SKM-1 (cell line): Measurements from ENCODE around the gene ICAM1.
"Not testable (repeated sequence)": the region's sequence is repeated elsewhere in the genome, so short reads cannot be mapped to it uniquely, and the experiment has no call there.

Source experiments
- DNase-seq: peaks from one replicate; lab custom pipeline; 2025; ENCODE audit not compliant: unreplicated experiment; lab: John Stamatoyannopoulos, UW

Gene ICAM1

DNA sequence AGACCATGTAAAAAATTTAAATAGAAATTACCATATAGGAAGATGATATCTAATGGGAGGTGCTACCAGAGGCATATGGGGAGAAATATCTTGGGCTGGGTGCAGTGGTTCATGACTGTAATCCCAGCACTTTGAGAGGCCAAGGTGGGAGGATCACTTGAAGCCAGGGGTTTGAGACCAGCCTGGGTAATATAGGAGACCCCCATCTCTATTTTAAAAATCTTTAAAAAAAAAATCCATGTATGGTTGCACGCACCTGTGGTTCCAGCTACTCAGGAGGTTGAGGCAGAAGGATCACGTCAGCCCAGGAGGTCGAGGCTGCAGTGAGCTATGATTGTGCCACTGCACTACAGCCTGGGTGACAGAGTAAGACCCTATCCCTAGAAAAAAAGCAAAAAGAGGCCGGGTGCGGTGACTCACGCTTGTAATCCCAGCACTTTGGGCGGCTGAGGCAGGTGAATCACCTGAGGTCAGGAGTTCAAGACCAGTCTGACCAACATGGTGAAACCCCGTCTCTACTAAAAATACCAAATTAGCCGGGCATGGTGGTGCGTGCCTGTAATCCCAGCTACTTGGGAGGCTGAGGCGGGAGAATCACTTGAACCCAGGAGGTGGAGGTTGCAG lies 29.0 kb upstream of the ICAM1 start:
- not testable (repeated sequence) for DNase-seq

DNA sequence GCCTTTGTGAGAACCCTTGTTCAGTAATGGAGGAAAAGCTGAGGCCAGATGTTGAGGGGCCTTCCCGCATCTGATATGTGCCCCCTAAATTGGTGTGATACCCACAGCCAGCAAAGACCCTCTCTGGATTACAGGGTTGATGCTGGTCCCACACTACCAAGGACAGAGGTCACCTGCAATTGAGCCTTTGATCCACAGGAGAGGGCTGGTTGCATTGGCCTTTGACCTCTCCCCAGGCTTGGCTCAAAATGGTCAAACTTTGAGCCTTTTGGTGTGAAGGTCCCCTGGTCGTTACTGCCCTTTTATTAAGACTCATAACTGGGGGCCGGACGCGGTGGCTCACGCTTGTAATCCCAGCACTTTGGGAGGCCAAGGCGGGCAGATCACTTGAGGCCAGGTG lies 27.3 kb upstream of the ICAM1 start:
- DNase-seq: no peak

DNA sequence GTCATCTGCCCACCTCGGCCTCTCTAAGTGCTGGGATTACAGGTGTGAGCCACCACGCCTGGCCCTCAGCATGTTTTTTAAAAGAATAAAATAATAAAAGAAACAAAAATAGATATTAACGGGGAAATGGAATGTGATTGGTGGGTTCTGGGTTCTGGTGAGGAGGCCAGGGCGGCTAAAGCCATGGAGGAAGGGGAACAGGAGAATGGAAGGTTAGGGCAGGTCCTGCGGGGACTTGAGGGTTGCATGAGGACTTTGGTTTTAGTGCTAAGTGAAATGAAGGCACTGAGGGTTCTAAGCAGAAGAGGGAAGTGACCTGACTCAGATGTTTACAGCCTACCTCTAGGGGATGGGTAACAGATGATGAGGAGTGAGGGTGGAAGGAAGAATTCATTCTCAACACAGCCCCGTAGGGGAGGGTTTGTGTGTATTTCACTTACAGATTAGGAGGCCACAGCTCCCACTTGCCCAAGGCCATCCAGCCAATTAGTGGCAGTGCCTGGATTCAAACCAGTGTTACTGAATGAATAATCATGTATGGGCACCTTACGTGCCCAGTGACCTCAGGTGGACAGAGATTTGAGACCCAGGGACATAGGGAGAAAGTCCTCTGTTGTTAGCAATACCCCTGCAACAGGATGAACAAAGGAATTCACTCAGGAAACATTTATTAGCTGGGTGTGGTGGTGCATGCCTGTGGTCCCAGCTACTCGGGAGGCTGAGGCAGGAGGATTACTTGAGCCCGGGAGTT lies 25.6 kb upstream of the ICAM1 start:
- DNase-seq: no peak

DNA sequence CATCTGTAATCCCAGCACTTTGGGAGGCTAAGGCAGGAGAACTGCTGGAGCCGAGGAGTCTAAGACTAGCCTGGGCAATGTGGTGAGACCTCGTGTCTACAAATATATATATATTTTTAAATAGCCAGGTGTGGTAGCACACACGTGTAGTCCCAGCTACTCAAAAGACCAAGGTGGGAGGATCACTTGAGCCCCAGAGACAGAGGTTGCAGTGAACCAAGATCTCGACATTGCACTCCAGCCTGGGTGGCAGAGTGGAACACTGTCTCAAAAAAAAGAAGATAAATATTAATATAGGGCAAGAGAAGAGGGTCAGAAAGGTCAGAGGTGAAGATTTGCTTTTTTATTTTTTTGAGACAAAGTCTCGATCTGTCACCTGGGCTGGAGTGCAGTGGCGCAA lies 24.4 kb upstream of the ICAM1 start:
- DNase-seq: no peak

DNA sequence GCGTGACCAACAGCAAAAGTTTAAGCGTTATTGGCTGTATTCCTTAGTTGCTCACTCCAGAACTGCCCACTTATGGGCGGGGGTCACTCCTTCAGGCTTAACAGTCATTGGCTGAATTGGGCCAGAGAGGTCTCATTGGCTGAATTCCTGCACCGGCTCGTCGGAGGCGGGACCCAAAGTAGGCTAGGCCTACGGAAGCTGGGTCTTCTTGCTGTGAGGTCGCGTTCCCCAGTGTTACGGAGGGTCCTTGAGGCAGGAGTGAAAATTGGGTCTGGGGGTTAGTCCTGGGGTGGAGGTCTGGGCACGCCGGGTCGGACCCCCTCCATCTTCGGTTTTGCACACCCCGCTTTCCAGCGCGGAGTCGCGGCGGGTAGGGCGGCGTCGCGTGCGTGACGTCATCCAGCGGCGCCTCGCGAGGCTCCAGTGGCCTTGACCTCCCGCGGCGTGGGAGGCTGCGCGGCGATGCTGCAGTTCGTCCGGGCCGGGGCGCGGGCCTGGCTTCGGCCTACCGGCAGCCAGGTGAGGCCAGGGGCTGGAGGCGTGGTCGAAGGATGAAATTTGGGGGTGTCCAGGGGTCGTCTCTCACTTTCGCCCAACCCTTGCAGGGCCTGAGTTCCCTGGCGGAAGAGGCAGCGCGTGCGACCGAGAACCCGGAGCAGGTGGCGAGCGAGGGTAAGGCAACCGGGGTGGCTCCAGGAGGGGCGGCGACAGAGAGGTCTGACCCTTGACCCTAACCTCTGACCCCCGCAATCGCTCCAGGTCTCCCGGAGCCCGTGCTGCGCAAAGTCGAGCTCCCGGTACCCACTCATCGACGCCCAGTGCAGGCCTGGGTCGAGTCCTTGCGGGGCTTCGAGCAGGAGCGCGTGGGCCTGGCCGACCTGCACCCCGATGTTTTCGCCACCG lies 18.9 kb upstream of the ICAM1 start, which contains the start of gene MRPL4:
MRPL4 (plus strand) TSS at position 423 of the 903 bp plus-strand sequence; CDS start at position 463, 40 bp downstream.
- DNase-seq: peak; percentile 98

DNA sequence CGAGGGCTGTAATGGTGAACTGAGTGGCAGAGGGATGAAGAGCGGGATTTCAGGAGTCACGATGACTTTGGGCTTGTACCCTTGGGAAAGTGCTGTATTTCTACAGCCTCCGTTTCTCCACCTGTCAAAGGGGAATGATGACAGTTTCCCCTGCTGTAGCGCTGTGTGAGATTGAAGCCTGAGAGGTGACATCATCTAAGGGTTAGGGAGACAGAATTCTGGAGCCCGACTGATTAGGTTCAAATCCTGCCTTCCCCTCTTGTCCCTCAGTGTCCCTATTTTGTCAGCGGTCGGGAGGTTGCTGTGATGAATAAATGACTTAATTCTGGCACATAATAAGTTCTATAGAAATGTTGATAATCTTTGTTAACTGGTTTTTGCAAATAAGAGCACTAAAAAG lies 18.2 kb upstream of the ICAM1 start:
- no peak for DNase-seq

DNA sequence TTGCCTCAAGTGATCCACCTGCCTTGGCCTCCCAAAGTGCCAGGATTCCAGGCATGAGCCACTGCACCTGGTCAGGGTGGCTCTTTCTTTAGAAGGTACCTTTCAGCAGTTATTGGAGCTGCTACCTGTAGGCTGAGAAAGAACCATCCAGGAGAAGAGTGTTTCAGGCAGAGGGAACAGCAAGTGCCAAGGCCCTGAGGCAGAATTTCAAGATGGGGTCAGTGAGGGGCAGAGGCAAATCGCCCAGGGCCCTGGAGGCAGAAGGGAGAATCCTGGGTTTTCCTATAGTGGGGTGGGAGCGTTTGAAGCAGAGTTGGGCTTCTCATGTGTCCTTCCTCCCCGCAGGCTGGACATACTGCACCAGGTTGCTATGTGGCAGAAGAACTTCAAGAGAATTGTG lies 16.7 kb upstream of the ICAM1 start:
- no peak for DNase-seq

DNA sequence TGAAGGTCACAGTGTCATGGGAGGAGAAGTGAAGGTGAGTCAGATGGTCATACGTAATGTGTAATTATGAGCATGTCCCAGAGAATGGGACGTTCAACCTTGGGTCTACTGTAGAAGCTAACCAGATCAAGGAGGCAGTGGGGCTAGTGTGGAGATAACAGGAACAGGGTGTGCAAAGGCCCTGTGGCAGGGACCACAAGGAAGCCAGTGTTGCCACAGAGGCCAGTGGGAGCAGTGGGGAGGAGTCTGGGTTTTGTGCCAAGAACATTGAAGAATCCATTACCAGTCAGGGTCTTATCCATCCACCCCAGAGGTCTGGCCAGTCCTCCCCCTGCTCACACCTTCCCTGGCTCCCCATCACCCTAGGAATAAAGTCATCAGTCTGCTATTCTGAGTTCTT lies 15.6 kb upstream of the ICAM1 start:
- no peak for DNase-seq

DNA sequence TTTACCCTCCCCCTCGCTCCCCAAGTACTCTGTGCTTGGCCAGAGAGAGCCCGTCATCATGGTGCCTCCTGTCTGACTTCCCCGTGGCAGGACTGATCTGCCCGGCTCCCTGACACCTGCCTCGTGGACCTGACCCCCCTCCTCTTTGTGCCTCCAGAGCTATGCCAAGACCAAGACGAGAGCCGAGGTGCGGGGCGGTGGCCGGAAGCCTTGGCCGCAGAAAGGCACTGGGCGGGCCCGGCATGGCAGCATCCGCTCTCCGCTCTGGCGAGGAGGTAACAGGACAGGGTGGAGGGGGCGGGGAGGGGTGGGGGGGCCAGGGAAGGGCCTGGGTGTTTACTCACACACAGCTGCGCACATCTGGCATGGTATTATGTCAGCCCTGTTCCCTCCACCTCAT lies 14.4 kb upstream of the ICAM1 start:
- no peak for DNase-seq

DNA sequence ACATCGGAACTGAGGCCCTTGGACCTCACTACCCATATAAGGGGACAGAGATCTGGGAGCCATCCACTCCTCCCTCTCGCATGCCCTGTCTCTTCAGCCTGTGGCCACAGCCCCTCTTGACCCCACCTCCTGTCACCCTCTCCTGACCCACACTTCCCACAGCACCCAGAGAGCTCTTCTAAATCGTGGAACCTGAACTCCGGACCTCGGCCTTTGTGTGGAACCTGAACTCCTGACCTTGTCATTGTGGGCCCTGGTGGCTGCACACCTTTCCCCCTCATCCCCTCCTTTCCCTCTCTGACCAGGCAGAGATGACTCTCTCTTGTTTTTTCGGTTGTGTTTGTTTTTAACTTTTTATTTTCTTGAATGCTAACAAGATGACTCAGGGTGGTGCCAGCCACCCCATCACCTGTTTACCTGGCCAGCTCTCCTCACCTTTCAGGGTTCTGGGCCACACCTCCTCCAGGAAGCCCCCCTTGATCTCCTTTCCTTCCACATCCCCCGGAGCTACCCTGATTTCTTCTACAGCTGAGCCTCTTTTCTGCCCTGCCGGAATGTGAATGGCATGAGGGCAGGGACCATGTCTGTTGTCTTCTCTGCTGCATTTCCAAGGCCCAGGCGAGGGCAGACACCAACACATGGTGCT lies 13.8 kb upstream of the ICAM1 start:
- no peak for DNase-seq

DNA sequence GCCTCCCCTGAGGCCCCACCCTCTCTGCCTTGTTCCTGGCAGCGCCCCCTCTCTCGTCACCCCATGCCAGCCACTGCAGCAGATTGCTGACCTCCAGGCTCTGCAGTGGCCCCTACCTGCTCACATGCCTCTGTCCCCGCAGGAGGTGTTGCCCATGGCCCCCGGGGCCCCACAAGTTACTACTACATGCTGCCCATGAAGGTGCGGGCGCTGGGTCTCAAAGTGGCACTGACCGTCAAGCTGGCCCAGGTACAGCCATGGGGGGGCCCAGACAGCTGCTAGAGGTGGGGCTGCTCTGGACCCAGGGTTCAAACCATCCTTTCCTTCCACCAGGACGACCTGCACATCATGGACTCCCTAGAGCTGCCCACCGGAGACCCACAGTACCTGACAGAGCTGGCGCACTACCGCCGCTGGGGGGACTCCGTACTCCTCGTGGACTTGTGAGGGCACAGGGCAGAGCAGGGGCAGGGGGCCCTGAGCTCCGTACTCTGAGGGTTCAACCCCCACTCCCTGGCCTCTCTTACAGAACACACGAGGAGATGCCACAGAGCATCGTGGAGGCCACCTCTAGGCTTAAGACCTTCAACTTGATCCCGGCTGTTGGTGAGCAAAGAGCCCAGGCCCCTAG lies 12.7 kb upstream of the ICAM1 start:
- DNase-seq: no peak

DNA sequence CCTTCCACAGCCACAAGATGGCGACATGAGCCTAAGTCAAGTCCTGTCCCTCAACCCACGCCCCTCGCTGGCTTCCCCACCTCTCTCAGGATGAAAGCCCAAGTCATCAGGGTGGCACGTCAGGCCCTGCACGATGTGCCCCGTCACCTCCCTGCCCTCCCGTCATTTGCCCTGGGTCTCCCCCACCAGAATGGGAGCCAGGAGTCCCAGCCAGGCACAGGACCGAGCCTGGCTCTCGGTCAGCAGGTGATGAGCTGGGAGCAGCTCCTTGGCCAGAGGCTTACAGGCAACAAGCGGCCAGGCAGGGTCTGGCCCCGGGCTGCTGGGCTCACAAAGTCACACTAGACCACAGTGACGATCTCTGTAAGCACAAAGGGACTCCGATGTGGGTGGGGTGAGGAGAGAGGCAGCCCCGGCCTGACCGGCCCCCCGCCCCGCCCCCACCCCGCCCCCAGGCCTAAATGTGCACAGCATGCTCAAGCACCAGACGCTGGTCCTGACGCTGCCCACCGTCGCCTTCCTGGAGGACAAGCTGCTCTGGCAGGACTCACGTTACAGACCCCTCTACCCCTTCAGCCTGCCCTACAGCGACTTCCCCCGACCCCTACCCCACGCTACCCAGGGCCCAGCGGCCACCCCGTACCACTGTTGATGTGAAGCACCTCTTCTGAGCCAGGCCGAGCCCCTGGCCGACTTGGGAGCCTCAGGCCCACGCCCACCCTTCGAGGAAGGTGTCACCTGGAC lies 11.6 kb upstream of the ICAM1 start:
- DNase-seq: peak; percentile 51

DNA sequence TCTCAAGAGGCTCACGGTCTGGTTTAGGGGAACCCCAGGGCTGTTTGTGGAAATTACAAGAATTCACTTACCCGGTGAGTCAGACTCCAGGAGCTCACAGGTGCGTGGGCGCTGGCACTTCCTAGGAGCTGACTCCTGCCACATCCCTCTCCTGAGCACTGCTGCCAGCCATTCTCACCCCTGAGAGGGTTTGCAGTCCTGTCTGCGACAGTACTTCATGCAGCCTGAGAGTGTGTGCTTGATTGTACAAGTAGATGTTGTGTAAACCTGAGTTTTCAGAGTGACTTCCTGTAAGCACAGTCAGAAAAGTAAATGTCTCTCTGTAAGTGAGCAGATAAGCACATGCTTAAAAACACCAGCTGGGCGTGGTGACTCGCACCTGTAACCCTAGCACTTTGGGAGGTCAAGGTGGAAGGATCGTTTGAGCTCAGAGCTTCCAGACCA lies 10.8 kb upstream of the ICAM1 start:
- no peak for DNase-seq

DNA sequence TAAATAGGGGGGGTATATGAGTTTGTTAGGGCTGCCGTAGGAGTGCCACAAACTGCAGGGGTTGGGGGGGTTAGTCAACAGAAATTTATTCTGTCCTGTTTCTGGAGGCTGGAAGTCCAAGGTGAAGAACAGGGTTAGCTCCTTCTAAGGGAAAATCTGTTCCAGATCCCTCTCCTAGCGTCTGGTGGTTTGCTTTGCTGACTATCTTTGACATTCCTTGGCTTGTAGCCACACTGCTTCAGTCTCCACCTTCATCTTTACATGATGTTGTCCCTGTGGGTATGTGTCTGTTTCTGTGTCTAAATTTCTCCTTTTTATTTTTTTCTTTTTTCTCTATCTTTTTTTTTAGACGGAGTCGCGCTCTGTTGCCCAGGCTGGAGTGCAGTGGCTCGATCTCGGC lies 8.1 kb upstream of the ICAM1 start:
- no peak for DNase-seq

DNA sequence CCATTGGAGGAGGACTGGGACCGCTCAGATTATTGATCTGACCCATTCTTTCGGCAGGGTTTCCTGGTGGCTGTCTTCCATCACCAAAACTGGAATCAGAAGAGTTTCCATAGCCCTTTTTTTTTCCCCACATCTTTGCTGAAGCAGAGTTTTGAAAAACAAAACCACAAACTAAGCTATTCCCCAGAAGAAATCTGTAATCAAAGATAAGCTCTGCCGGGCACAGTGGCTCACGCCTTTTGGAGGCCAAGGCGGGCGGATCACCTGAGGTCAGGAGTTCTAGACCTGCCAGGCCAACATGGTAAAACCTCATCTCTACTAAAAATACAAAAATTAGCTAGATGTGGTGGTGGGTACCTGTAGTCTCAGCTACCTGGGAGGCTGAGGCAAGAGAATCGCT lies 4.2 kb upstream of the ICAM1 start:
- DNase-seq: no peak

DNA sequence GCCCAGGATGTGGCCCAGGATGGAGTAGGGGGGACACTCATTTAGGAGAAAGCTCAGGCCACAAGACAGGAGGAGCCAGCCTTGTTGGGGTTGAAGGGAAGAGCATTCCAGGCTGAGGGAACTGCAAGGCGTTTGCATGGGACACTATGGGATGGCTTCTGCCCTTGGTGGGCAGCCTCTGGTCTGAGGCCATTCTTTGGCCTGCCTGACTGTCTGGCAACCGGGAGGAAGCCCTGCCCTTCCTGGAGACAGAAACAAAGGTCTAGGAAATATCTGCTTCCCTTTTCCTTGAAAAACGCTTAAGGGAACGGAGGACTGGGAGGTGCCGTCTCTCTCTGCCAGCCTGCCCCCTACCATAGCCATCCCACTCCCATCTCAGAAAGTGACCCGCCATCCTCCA lies 2.8 kb upstream of the ICAM1 start:
- DNase-seq: no peak

DNA sequence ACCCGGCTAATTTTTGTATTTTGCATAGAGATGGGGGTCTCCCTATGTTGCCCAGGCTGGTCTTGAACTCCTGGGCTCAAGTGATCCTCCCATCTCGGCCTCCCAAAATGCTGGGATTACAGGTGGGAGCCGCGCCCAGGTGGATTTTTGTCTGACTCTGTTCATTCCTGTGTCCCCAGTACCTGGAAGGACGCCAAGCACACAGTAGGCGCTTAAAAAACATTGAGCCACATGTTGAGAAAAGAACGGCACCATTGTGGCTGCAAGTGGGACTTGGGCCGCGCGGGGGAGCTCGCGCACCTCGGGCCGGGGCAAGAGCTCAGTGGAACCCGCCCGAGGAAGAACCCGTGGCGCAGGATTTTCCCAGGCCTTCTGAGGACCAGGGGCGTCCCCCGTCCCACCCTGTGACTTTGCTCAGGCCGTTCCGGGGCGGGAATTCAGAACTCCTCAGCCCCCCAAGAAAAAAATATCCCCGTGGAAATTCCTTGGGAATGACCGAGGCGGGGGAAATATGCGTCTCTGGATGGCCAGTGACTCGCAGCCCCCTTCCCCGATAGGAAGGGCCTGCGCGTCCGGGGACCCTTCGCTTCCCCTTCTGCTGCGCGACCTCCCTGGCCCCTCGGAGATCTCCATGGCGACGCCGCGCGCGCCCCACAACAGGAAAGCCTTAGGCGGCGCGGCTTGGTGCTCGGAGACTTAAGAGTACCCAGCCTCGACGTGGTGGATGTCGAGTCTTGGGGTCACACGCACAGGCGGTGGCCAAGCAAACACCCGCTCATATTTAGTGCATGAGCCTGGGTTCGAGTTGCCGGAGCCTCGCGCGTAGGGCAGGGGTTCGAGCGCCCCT lies 1.4 kb upstream of the ICAM1 start:
- peak; percentile 76 for DNase-seq

DNA sequence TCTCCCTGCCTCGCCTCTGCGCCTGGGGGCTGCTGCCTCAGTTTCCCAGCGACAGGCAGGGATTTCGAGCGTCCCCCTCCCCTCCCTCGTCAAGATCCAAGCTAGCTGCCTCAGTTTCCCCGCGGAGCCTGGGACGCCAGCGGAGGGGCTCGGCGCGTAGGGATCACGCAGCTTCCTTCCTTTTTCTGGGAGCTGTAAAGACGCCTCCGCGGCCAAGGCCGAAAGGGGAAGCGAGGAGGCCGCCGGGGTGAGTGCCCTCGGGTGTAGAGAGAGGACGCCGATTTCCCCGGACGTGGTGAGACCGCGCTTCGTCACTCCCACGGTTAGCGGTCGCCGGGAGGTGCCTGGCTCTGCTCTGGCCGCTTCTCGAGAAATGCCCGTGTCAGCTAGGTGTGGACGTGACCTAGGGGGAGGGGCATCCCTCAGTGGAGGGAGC lies 722 bp upstream of the ICAM1 start:
- peak; percentile 82 for DNase-seq

DNA sequence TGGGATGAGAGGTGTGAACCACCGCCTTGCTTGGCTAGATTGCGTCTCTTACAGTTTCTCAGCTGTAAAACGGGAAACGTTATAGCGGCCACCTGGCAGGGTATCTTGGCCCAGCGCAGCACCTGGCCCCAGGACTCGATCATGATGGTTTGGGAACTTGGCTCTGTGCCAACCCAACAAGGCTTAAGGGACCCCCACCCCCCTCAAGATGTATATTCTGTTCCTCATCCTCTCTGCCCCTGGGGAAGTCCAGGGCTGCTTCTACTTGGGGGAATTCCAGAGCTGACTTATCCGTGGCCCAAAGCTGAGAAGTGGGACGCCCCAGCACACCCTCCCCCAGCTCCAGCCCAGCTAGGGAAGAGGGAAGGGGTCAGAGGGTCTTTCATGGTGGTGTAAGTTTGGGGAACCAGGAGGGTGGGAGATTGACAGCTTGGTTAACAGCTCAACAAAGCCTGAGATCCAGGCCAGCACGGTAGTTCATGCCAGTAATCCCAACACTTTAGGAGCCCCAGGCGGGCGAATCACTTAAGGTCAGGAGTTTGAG lies 695 bp downstream of the ICAM1 start:
- DNase-seq: no peak
